Mammary epithelial cell (primary cell): ENCODE results near the gene NUP37.

Source experiments
- CTCF ChIP-seq, 2 donors: IDR thresholded peaks in 1 of 2; conservative IDR thresholded peaks in 1 of 2; 2 replicates each; pipeline ENCODE4 v1.5.1; 2011 to 2012; ENCODE audit warnings: inconsistent platforms in 2 of 2, low read length in 2 of 2, mild to moderate bottlenecking in 2 of 2, control low read depth in 1 of 2, low read depth in 1 of 2; ENCODE audit not compliant: insufficient read depth in 1 of 2; ENCODE audit errors: extremely low read depth in 1 of 2
- EZH2 ChIP-seq: IDR thresholded peaks from 2 replicates; pipeline ENCODE4 v1.6.1; 2012; ENCODE audit warnings: low read length, inconsistent platforms, borderline replicate concordance

GRCh38 chr12:102107970-102108369 lies 11.9 kb downstream of the NUP37 start:
- TF ChIP-seq CTCF (conservative IDR thresholded peaks at IDR 0.05 in 1 of 2, IDR thresholded peaks at IDR 0.05 in 1 of 2; ENCODE audit: extremely low read depth in 1 of 2, insufficient read depth in 1 of 2, low read depth in 1 of 2, low read length in 2 of 2) (no peak), EZH2 (no peak)
